ENCODE measurements around the gene DCST2.

The DCST2 gene

DNA sequence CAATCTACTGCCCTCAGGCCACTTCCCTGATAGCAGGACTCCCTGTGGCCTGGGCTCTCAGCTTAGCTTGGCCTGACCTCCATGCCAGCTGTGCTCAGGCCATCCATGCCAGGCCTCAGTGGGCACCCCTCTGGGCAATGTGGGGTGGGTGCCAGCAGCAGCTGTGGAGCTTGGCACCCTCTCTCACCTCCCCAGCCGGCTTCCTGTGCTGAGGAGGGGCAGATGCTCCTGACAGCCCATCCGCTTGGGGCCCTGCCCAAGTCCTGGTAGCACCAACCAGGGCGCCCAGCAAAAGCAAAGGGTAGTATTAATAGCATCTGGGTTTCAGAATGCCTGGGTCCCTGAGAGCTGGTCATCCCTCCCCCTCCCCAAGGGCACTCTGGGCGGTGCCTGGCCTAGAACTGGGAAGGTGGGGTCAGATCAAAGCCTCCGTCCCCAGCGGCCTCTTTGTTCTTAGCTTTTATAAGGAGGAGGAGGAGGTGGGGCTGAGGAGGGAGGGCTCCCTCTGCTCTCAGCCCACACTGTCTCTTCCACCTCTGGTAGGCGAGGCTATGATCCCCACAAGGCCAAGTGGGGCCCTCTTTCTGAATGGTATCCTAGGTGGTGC is 36.1 kb upstream of the DCST2 start:
- ATAC-seq = no peak

DNA sequence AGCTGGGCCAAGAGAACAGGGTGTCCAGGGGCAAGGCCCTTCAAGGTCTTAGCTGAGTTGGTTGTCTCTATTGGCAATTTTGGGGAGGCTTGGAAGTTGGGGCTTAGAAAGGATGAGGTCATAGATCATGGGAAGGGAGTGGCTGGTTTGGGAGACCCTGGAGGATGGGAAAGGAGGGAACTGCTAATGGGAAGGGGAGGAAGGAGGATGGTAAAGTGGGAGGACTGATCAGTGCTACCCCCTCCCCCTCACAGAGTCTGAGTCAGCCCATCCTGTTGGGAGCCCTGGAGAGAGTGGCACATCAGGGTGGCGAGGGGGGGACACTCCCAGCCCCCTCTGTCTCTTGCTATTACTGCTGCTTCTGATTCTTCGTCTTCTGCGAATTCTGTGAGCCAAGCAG is 35.0 kb upstream of the DCST2 start:
- ATAC-seq = no peak

DNA sequence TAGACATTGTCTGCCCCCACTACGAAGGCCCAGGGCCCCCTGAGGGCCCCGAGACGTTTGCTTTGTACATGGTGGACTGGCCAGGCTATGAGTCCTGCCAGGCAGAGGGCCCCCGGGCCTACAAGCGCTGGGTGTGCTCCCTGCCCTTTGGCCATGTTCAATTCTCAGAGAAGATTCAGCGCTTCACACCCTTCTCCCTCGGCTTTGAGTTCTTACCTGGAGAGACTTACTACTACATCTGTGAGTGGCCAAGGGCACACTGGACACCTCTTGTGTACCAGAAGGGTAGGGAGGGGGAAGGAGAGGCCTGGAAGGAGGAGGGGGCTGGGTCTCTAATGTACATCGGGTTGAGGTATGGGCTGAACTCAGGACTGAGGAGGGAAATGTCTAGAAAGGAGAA is 33.2 kb upstream of the DCST2 start:
- no peak for ATAC-seq

DNA sequence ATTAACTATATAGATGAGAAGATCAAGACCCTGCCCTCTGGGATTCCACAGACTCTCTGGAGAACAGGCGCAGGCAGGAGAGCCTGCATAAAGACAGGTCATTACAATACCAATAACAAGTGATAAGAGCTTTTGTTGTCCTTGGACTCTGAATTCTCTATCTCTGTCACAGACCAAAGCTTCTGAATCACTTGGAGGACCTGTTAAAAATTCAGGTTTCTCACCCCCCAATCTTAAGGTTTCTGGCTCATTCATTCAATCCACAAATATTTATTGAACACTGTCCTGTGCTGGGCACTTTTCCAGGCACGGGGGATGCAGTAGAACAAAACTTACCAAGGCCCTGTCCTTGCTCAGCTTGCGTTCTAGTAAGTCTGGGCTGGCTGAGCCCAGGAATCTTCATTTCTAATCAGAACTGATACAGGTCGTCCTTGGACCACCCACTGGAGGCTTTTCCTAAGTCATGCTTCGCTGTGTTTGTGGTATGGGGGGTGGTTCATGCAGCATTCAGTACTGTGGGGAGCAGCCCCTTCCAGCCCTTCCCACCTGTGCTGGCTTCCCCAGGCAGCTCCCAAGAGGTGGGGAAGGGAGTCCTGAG is 31.4 kb upstream of the DCST2 start:
- no peak for ATAC-seq

GRCh38 chr1:155064111-155064831 is 30.7 kb upstream of the DCST2 start:
- peak; percentile 9 to 18 for ATAC-seq

- peak; percentile 87 to 89 for ATAC-seq
These were observed 30.0 kb upstream of the DCST2 start, which contains the start of gene EFNA4 for GRCh38 chr1:155063550-155064110. Gene EFNA4 (plus strand): TSS chr1:155063740. CDS start chr1:155063824, 84 bp downstream.

- ATAC-seq = peak; percentile 17 to 39
These were observed 29.3 kb upstream of the DCST2 start for GRCh38 chr1:155062702-155063411.

GRCh38 chr1:155062151-155062686 is 28.6 kb upstream of the DCST2 start:
- no peak for ATAC-seq

GRCh38 chr1:155061381-155062150 is 28.0 kb upstream of the DCST2 start:
- peak; percentile 65 to 66 for ATAC-seq

DNA sequence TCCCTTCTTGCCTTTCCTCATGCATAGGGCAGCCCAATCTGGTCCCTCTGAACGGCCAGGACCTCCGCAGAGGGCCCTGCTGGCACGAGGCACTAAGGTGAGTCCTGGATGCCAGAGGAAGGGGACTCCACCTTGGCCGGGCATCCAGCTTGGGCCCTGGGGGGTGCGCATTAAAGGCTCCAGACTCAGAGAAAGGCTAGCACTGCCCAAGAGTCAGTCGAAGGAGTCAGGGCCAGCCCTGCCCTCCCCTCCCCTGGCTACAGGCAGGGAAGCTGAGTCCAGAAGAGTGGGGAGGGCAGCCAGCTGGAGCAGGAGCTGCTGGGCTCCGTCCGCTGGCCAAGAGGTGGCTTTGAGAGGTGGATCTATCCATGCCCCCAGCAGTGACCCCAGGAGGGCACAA is 27.2 kb upstream of the DCST2 start:
- ATAC-seq = no peak

GRCh38 chr1:155057788-155058211 is 24.2 kb upstream of the DCST2 start:
- ATAC-seq = no peak

DNA sequence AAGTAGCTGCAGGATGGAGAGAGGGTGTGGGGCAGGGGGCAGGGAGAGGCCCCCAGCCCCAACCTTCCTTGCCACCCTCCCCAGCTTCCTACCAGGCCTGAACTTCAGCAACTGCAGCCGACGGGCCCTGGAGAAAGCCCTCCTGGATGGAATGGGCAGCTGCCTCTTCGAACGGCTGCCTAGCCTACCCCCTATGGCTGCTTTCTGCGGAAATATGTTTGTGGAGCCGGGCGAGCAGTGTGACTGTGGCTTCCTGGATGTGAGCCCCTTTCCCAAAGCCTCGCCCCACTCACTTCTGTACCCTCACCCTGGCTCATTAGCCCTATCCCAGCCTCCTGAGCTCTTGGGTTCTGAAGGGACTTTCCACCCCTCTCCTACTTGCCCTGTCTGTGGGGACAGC is 23.5 kb upstream of the DCST2 start:
- ATAC-seq = no peak

GRCh38 chr1:155053531-155054105 is 20.0 kb upstream of the DCST2 start:
- ATAC-seq = no peak

- peak in 1 of 2 donors; percentile 15 for ATAC-seq
These were observed 19.1 kb upstream of the DCST2 start for GRCh38 chr1:155052439-155053395.

- peak; percentile 30 to 33 for ATAC-seq
These were observed 18.3 kb upstream of the DCST2 start for GRCh38 chr1:155051777-155052398.

GRCh38 chr1:155051342-155051776 is 17.8 kb upstream of the DCST2 start:
- no peak for ATAC-seq

GRCh38 chr1:155050560-155051341 is 17.2 kb upstream of the DCST2 start, which contains the start of gene ADAM15:
Gene ADAM15 (plus strand): TSS chr1:155051316. CDS start chr1:155051387, 71 bp downstream.
- peak; percentile 79 to 82 for ATAC-seq

GRCh38 chr1:155049651-155050559 is 16.3 kb upstream of the DCST2 start:
- no peak for ATAC-seq
